Stimulated activated CD8-positive, alpha-beta memory T cell treated with anti-CD3 and anti-CD28 coated beads, Interleukin-7, amount 100 ng/mL, for 1 hour (primary cell): ENCODE data around the gene IGFL3.
"Not testable (repeated sequence)": the region's sequence is repeated elsewhere in the genome, so short reads cannot be mapped to it uniquely, and the experiment has no call there.

ENCODE experiments used
- DNase-seq, 2 donors: peaks; one replicate each; pipeline ENCODE4 v3.0.0-alpha.2; 2020; ENCODE audit warnings: low read depth in 2 of 2

IGFL3 gene

GRCh38 chr19:46124638-46125115, at the start of gene IGFL3:
Gene IGFL3 (minus strand): TSS chr19:46124688. CDS start chr19:46124649, 39 bp downstream.
- DNase-seq, result no peak

DNA sequence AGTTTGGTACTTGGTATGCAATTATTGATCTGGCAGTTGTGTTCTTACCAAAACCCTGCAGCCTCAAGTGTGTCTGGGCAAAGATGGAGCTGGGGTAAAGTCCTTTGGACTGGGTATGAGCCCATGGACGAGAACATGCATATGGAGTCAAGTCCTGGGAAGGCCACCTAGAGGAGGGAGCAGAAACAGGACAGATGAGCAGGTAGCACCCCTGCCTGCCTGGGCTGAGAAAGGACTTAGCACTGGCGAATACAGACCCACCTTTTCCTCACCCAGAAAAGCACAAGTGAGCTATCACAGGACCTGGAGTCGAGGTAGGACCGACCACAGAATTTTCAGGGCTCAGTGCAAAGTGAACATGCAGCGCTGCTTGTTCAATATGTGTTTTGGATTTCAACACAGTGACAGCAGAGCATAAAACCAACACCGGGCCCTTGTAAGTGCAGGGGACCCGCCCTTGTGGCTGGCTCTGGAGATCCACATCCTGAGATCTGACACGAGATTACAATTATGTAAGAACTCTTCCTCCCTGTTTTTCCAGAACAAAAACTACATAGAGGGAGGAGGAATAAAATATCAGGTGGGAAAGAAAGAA, 49.5 kb upstream of the IGFL3 start:
- DNase-seq, result no peak

GRCh38 chr19:46162731-46163130, 38.2 kb upstream of the IGFL3 start:
- DNase-seq, result no peak

GRCh38 chr19:46161642-46162257, 37.3 kb upstream of the IGFL3 start:
- not testable (repeated sequence) for DNase-seq

GRCh38 chr19:46160233-46160775, 35.8 kb upstream of the IGFL3 start:
- DNase-seq, result no peak

- no peak for DNase-seq
Observed at GRCh38 chr19:46159418-46160232, 35.1 kb upstream of the IGFL3 start.

DNA sequence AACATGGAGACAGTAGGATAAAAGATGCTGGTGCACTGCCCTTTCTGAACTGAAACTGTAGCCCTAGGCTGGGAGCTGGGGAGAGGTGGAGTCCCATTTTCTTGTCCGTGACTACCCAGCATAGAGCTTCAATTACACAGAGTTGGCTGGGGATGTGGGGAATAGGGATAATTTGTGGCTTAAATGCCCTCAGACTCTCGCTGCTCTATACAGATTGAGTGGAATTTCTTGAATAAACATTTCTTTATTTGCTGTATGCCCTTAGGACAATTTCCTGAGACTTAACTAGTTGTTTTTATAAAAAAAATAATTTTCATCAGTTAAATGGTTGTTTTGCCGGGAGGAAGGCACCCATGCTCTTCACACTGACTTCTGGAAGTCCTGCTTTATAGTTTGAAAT, 30.7 kb upstream of the IGFL3 start:
- DNase-seq, result no peak

DNA sequence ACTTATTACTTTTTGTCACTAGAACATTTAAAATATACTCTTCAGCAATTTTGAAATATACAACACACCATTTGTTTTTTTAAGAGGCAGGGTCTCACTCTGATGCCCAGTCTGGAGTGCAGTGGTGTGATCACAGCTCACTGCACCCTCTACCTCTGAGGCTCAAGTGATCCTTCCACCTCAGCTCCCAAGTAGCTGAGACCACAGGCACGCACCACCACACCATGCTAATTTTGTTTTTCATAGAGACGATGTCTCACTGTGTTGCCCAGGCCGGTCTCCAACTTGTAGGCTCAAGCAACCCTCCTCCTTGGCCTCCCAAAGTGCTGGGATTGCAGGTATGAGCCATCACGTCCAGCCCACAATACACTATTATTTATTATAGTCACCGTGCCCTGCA, 26.1 kb upstream of the IGFL3 start:
- DNase-seq, result no peak

DNA sequence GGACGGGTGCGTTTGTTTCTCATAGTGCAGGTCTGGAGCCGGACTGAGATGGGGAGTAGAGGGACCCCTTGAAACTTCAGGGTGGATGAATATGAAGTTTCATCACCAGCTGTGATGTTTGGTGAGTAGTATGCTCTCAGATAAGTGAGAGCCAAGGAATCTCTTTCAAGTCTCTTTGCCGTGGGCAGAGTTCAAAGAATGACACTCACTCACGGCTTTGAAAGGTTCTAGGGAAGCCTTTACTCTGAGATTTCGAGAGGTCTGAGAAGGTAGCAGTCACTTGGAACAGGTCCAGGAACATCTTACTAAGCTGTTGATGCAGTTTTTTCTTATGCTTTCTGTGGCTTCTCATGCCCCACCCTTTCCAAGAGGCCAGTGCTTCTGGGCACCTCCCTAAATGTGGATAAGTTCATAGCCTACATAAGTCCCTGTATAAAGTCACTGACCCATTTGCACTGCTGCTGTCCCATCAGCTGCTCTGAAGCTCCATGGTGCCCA, 23.4 kb upstream of the IGFL3 start, which contains the start of gene IGFL2:
TSS of gene IGFL2 (plus strand) at position 448 of the 498 bp plus-strand sequence. CDS start at position 489, 41 bp downstream.
- DNase-seq, result no peak

DNA sequence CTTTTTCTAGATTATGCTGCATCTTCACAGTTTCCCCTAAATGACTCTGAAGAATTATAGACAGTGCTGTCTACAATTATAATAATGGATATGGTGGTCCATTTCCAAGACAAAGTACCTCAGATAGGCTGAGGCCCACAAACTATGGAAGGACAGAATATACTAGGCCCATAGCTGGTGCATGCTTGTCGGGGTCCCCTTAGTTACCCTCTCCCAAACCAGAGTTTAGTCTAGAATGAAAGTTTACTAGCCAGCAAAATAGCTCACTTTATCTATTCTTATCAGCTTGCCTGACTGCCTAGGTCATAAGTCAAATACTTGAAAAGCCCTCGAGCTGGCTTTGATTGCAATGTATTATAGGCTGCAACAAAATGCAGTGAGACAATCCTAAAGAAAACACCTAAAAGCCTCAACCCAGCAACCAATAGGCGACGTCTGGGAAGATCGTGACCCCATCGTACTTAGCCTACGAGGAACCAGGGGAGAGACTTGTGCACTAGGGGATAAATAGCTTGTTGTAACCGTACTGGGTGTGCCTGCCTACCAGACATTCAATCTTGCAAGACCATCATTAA, 22.8 kb upstream of the IGFL3 start:
- DNase-seq, result no peak

DNA sequence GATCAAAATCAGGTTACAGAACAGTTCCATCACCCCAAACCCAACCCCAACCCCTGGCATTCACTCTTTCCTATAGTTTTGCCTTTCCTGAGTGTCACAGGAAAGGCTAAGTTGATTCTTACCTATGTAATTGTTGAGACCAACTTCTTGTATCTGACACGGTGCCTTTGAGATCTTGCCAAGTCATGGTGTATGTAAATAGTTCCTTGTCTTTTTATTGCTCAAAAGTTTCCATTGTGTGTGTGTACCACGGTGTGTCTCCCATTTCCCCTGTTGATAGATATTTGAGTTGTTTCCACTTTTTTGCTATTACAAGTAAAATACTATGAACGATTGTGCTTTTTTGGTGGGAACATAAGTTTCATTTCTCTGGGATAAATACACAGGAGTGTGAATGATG, 20.3 kb upstream of the IGFL3 start:
- no peak for DNase-seq

DNA sequence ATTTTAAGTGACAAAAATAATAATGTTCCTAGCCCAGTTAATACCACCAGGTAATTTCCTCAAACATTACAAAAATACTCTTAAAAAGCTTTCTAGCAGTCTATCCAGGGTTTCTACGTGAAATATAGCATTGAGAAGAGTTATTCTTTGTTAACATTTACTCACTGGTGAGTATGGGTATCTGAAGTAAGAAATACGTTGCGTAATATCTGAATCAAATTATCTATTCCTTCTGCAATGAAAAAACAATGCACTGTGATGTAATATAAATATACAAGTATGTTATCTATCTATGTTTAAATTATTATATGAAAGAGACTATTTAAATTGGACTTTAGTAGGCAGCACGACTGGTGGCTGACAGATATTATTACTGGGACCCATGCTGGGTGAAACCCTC, 17.8 kb upstream of the IGFL3 start:
- no peak for DNase-seq

DNA sequence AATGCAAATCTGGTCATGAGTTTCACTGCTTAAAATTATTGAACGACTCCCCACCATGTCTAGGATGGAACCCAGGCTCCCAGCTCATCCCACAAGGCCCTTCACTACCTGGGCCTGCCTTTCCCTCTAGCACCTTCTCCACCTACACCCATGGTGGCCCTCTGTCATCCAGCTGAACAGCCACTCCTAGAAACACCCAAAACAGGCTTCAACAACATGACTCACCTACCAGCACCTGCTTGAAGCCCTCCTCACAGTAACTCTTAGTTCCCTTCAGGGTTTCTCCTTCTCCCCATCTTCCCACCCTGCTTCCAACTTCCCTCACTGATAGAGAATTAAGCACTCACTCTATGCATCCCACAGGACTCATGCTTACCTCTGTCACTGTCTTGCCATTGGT, 16.9 kb upstream of the IGFL3 start:
- DNase-seq, result no peak

DNA sequence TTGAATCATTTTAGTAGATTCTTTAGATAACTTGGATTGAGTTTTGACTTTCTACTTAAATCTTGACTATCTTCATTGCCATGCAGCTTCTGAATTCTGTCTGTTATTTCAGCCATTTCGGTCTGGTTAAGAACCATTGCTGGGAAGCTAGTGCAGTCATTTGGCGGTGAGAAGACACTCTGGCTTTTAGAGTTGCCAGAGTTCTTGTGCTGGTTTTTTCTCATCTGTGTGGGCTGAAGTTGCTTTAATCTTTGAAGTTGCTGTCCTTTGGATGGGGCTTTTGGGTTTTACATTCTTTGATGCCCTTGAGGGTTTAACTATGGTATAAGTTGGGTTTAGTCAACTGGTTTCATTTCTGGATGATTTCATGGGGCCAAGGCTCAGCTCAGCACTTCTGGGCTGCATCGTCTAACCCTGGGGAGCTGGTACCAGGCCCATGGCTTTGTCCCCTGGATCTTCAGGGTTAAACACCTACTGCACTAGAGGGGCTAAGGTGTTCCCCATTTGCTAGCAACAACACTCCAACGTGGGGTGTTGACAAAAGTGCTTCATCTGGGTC, 13.5 kb upstream of the IGFL3 start:
- DNase-seq, result no peak

DNA sequence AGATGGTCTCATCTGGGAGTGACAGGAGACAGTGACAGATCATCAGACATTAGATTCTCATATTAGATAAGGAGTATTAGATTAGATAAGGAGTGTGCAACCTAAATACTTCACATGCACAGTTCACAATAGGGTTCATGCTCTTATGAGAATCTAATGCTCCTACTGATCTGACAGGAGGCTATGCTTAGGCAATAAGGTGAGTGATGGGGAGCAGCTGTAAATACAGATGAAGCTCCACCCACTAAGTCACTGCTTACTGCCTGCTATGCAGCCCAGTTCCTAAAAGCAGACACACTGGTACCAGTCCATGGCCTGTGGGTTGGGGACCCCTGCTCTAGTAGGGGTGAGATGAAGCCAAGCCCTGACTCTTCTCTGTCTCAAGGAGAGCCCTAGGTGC, 10.0 kb upstream of the IGFL3 start:
- DNase-seq, result no peak

DNA sequence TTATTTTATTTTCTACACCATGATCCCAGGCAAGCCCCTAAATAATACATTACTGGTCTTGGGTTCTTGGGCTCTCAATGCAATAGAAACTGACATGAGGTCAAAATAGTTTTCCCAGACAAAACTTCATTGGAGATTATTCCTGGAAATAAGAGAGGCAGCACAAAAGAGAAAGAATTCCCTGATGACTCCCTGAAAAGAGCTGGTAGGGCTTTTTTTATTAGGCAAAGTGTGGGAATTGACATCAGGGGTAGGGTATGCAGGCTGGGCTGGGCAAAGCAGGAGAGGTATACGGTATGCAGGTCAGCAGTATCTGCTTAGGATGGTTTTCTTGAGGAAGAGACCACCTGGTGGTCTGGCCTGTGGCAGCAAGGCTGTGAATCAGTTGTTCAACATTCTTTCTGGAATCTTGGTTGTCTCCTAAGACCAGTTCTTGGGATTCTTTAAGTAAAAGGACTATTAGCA, 9.3 kb upstream of the IGFL3 start:
- DNase-seq, result no peak

DNA sequence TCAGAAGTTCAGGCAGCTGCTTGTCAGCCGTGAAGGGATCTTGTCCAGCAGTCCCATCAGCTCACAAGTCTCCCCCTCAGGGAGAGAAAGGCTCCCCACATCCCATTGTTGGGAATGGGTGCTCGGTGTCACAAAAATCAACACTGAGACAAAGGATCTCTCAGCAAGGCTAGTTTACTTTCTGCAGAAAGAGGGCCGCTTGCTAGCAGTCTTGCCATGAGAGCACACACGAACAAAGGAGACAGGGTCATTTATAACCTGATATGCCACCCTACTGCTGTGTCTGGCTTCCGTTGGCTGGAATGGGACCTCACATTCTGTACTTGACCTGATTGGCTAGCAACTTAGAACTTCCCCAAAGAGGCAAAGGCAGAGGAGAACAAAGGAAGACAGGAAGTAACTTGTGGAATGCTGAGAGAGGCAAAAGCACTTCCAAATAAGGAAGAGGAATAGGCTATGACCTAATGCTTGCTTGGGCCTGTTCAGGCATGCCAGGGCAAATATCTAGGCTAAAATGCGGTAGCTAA, 8.7 kb upstream of the IGFL3 start:
- no peak for DNase-seq

DNA sequence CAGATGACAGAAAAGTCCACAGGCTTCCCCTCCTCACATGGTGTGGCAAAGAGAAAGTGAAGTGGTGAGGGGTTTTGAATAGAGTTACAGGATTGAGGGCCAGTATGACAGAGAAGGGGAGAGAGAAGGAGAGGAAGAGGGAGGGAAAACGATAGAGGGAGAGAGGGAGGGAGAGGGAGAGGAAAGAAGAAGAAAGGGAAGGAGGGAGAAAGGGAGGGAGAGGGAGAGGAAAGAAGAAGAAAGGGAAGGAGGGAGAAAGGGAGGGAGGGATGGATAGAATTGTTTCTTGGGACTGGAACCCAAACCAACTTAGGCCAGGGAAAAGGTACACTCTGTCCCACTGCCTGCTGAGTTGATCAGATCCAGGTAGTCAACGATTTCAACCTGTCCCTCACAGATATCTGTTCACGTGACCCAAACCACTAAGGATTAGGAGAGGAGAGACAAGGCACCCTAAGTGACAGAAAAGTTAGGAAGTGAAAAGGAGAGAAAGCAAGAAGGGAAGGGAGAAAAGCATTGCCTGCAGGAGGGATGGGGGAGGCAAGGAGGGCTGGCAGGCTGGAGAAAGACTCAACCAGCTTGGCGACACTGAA, 8.1 kb upstream of the IGFL3 start:
- no peak for DNase-seq

GRCh38 chr19:46131485-46132143, 7.1 kb upstream of the IGFL3 start:
- DNase-seq, result no peak

- DNase-seq, result no peak
Observed at GRCh38 chr19:46126086-46126580, 1.6 kb upstream of the IGFL3 start.
